CD4-positive, CD25-positive, alpha-beta regulatory T cell (primary cell): ENCODE measurements around the gene PRKG1. TPM values are rescaled to one million over a fixed set of nuclear protein-coding genes. Genes with fewer than 3 reads are reported as not detected.

ENCODE experiments used
- ATAC-seq, 2 donors: fragments of 150-1000 bp; cut with Tn5 transposase; one replicate each; pipeline ENCODE4 v1.10.0; 2021; ENCODE audit warnings: low read depth in 2 of 2, moderate number of reproducible peaks in 2 of 2, moderate library complexity in 1 of 2
- DNase-seq, 3 donors: peaks; one replicate each; pipeline versions ENCODE4 v3.0.0 to v3.0.0-alpha.2; 2012 to 2022; ENCODE audit warnings: mixed read lengths in 1 of 3
- H3K27ac ChIP-seq: one replicate; pipeline ENCODE4 v1.7.0; 2013; ENCODE audit warnings: mild to moderate bottlenecking, low read length; ENCODE audit not compliant: insufficient read depth, poor library complexity, severe bottlenecking
- H3K27me3 ChIP-seq: one replicate; pipeline ENCODE4 v1.7.0; 2013; ENCODE audit warnings: low read length; ENCODE audit not compliant: control insufficient read depth, insufficient read depth
- H3K36me3 ChIP-seq: one replicate; pipeline ENCODE4 v1.7.0; 2013; ENCODE audit warnings: mild to moderate bottlenecking, low read length, moderate library complexity; ENCODE audit not compliant: control insufficient read depth, insufficient read depth
- H3K4me1 ChIP-seq: 2 replicates; pipeline ENCODE4 v1.7.0; 2013; ENCODE audit warnings: mild to moderate bottlenecking, low read length; ENCODE audit not compliant: insufficient read depth, control insufficient read depth, poor library complexity, severe bottlenecking
- H3K4me3 ChIP-seq: one replicate; pipeline ENCODE4 v1.7.0; 2013; ENCODE audit warnings: low read depth, mild to moderate bottlenecking, low read length, moderate library complexity
- H3K9me3 ChIP-seq, 2 experiments: 1 replicate in 1 of 2; 2 replicates in 1 of 2; pipeline ENCODE4 v1.7.0; 2013; ENCODE audit warnings: low read length in 2 of 2, mild to moderate bottlenecking in 1 of 2, moderate library complexity in 1 of 2; ENCODE audit not compliant: control insufficient read depth in 2 of 2
- H3K27ac Mint-ChIP-seq, 3 donors: one replicate each; pipeline ENCODE4 v1.8.0; 2020 to 2022; ENCODE audit warnings: mild to moderate bottlenecking in 3 of 3, mixed read lengths in 3 of 3, moderate library complexity in 2 of 3
- H3K27me3 Mint-ChIP-seq: one replicate; pipeline ENCODE4 v1.8.0; 2022; ENCODE audit warnings: mild to moderate bottlenecking, mixed read lengths
- H3K36me3 Mint-ChIP-seq: one replicate; pipeline ENCODE4 v1.8.0; 2020; ENCODE audit warnings: mixed read lengths
- H3K4me1 Mint-ChIP-seq, 4 donors: one replicate each; pipeline ENCODE4 v1.8.0; 2020 to 2022; ENCODE audit warnings: mixed read lengths in 4 of 4, mild to moderate bottlenecking in 1 of 4
- H3K4me3 Mint-ChIP-seq, 4 donors: one replicate each; pipeline ENCODE4 v1.8.0; 2020 to 2022; ENCODE audit warnings: mild to moderate bottlenecking in 4 of 4, mixed read lengths in 4 of 4, moderate library complexity in 3 of 4
- H3K9me3 Mint-ChIP-seq, 7 donors: one replicate each; pipeline ENCODE4 v1.8.0; 2020 to 2022; ENCODE audit warnings: mixed read lengths in 7 of 7, mild to moderate bottlenecking in 3 of 7, moderate library complexity in 2 of 7
- polyA plus RNA-seq, 4 donors: library from polyadenylated mRNA; unstranded; fragments of 300-500 nt; fragmentation: Illumina TruSeq; gene quantifications; one replicate each; pipeline ENCODE4 v1.2.3, GENCODE V29; 2021
- total RNA-seq: library from RNA; stranded (reverse); gene quantifications from one replicate; pipeline ENCODE4 v1.2.3, GENCODE V29; 2022

Gene PRKG1
- total and polyA plus RNA-seq, 5 donors from 2014 or later: 0.30 TPM; not detected in 4

- Mint-ChIP-seq H3K27me3 (no peaks in the 10 kb centered on the region), H3K36me3 (no peaks in the 10 kb centered on the region), H3K4me3 (no peak overlapping the region), H3K27ac (no peak overlapping the region), H3K9me3 (no peaks in the 10 kb centered on the region), H3K4me1 (peaks cover 0 to under 1% (median 0%) of the 10 kb centered on the region in 4 donors)
- Histone ChIP-seq H3K9me3 (no peaks in the 10 kb centered on the region), H3K36me3 (no peaks in the 10 kb centered on the region), H3K4me3 (no peak overlapping the region), H3K27ac (no peak overlapping the region), H3K4me1 (no peaks in the 10 kb centered on the region), H3K27me3 (no peaks in the 10 kb centered on the region)
- ATAC-seq: no peak
- no peak for DNase-seq
Measured at GRCh38 chr10:51874131-51874530, 799.8 kb downstream of the PRKG1 start.

- no peaks in the 10 kb centered on the region for H3K27me3 Mint-ChIP-seq
- no peaks in the 10 kb centered on the region for H3K36me3 Mint-ChIP-seq
- ATAC-seq (no peak), DNase-seq (no peak)
- H3K36me3 ChIP-seq: no peaks in the 10 kb centered on the region
- H3K4me1 Mint-ChIP-seq: peaks cover 0 to 2% (median 0%) of the 10 kb centered on the region in 4 donors
- no peak overlapping the region for H3K4me3 Mint-ChIP-seq
- no peak overlapping the region for H3K27ac ChIP-seq
- no peaks in the 10 kb centered on the region for H3K4me1 ChIP-seq
- no peak overlapping the region for H3K27ac Mint-ChIP-seq
- H3K4me3 ChIP-seq: no peak overlapping the region
- H3K9me3 ChIP-seq: no peaks in the 10 kb centered on the region
- no peaks in the 10 kb centered on the region for H3K9me3 Mint-ChIP-seq
- no peaks in the 10 kb centered on the region for H3K27me3 ChIP-seq
Measured at GRCh38 chr10:51875610-51876009, 801.3 kb downstream of the PRKG1 start.

- no peak overlapping the region for H3K4me3 Mint-ChIP-seq
- H3K4me1 Mint-ChIP-seq: peaks cover 0 to 2% (median 0%) of the 10 kb centered on the region in 4 donors
- ATAC-seq (no peak), DNase-seq (no peak)
- no peak overlapping the region for H3K27ac Mint-ChIP-seq
- Histone ChIP-seq H3K4me3 (no peak overlapping the region), H3K27me3 (no peaks in the 10 kb centered on the region), H3K36me3 (no peaks in the 10 kb centered on the region), H3K4me1 (no peaks in the 10 kb centered on the region), H3K27ac (no peak overlapping the region), H3K9me3 (no peaks in the 10 kb centered on the region)
- no peaks in the 10 kb centered on the region for H3K27me3 Mint-ChIP-seq
- peaks cover 0 to 2% (median 0%) of the 10 kb centered on the region in 7 donors for H3K9me3 Mint-ChIP-seq
- no peaks in the 10 kb centered on the region for H3K36me3 Mint-ChIP-seq
Measured at GRCh38 chr10:51876503-51876902, 802.2 kb downstream of the PRKG1 start.

GRCh38 chr10:51876979-51877378 is 802.7 kb downstream of the PRKG1 start:
- H3K27ac ChIP-seq: no peak overlapping the region
- Mint-ChIP-seq H3K27me3 (no peaks in the 10 kb centered on the region), H3K36me3 (no peaks in the 10 kb centered on the region), H3K4me3 (no peak overlapping the region), H3K9me3 (peaks cover 0 to 2% (median 0%) of the 10 kb centered on the region in 7 donors), H3K27ac (no peak overlapping the region), H3K4me1 (peaks cover 0 to 2% (median 0%) of the 10 kb centered on the region in 4 donors)
- H3K9me3 ChIP-seq: no peaks in the 10 kb centered on the region
- ATAC-seq (no peak), DNase-seq (no peak)
- H3K4me1 ChIP-seq: no peaks in the 10 kb centered on the region
- no peaks in the 10 kb centered on the region for H3K27me3 ChIP-seq
- H3K4me3 ChIP-seq: no peak overlapping the region
- no peaks in the 10 kb centered on the region for H3K36me3 ChIP-seq

GRCh38 chr10:51877636-51878035 is 803.3 kb downstream of the PRKG1 start:
- no peak for DNase-seq
- Mint-ChIP-seq H3K4me3 (no peak overlapping the region), H3K4me1 (peaks cover 0 to 2% (median 0%) of the 10 kb centered on the region in 4 donors), H3K27ac (no peak overlapping the region), H3K27me3 (no peaks in the 10 kb centered on the region), H3K9me3 (peaks cover 0 to 2% (median 0%) of the 10 kb centered on the region in 7 donors), H3K36me3 (no peaks in the 10 kb centered on the region)
- no peak for ATAC-seq
- Histone ChIP-seq H3K27ac (no peak overlapping the region), H3K9me3 (no peaks in the 10 kb centered on the region), H3K4me1 (no peaks in the 10 kb centered on the region), H3K36me3 (no peaks in the 10 kb centered on the region), H3K27me3 (no peaks in the 10 kb centered on the region), H3K4me3 (no peak overlapping the region)

- no peaks in the 10 kb centered on the region for H3K4me1 ChIP-seq
- no peak overlapping the region for H3K27ac Mint-ChIP-seq
- H3K27me3 Mint-ChIP-seq: no peaks in the 10 kb centered on the region
- H3K9me3 ChIP-seq: no peaks in the 10 kb centered on the region
- H3K27ac ChIP-seq: no peak overlapping the region
- H3K4me1 Mint-ChIP-seq: peaks cover 0 to 2% (median 0%) of the 10 kb centered on the region in 4 donors
- H3K9me3 Mint-ChIP-seq: peaks cover 0 to 2% (median 0%) of the 10 kb centered on the region in 7 donors
- no peak for DNase-seq
- H3K27me3 ChIP-seq: no peaks in the 10 kb centered on the region
- no peak for ATAC-seq
- no peak overlapping the region for H3K4me3 Mint-ChIP-seq
- no peaks in the 10 kb centered on the region for H3K36me3 ChIP-seq
- no peak overlapping the region for H3K4me3 ChIP-seq
- no peaks in the 10 kb centered on the region for H3K36me3 Mint-ChIP-seq
Measured at GRCh38 chr10:51878695-51879094, 804.4 kb downstream of the PRKG1 start.

GRCh38 chr10:51879238-51879637 is 805.0 kb downstream of the PRKG1 start:
- Histone ChIP-seq H3K27ac (no peak overlapping the region), H3K4me1 (no peaks in the 10 kb centered on the region), H3K4me3 (no peak overlapping the region), H3K9me3 (no peaks in the 10 kb centered on the region), H3K36me3 (no peaks in the 10 kb centered on the region), H3K27me3 (no peaks in the 10 kb centered on the region)
- Mint-ChIP-seq H3K9me3 (peaks cover 0 to 2% (median 0%) of the 10 kb centered on the region in 7 donors), H3K27ac (peak overlapping the region in 1 of 3 donors; percentile 45), H3K36me3 (no peaks in the 10 kb centered on the region), H3K27me3 (no peaks in the 10 kb centered on the region), H3K4me1 (peaks cover 0 to 2% (median 0%) of the 10 kb centered on the region in 4 donors), H3K4me3 (no peak overlapping the region)
- ATAC-seq (peak; percentile 42 to 59), DNase-seq (peak in 1 of 3 donors; percentile 1)

GRCh38 chr10:51881213-51881612 is 806.9 kb downstream of the PRKG1 start:
- H3K4me3 ChIP-seq: no peak overlapping the region
- no peaks in the 10 kb centered on the region for H3K36me3 ChIP-seq
- H3K9me3 Mint-ChIP-seq: peaks cover 0 to 4% (median 0%) of the 10 kb centered on the region in 7 donors
- no peaks in the 10 kb centered on the region for H3K9me3 ChIP-seq
- no peak overlapping the region for H3K27ac ChIP-seq
- no peaks in the 10 kb centered on the region for H3K36me3 Mint-ChIP-seq
- H3K4me3 Mint-ChIP-seq: no peak overlapping the region
- H3K27me3 Mint-ChIP-seq: no peaks in the 10 kb centered on the region
- peaks cover 0 to 2% (median 0%) of the 10 kb centered on the region in 4 donors for H3K4me1 Mint-ChIP-seq
- H3K4me1 ChIP-seq: no peaks in the 10 kb centered on the region
- H3K27me3 ChIP-seq: no peaks in the 10 kb centered on the region
- no peak overlapping the region for H3K27ac Mint-ChIP-seq
- ATAC-seq: no peak
- DNase-seq: no peak
